IgD-negative memory B cell (primary cell): ENCODE measurements around the gene C17orf75. TPM values are rescaled to one million over a fixed set of nuclear protein-coding genes. Genes with fewer than 3 reads are reported as not detected.

Experiments
- H3K27ac Mint-ChIP-seq, 3 donors: one replicate each; pipeline ENCODE4 v1.8.0; 2020 to 2022; ENCODE audit warnings: mild to moderate bottlenecking in 3 of 3, mixed read lengths in 3 of 3, moderate library complexity in 1 of 3
- H3K27me3 Mint-ChIP-seq: one replicate; pipeline ENCODE4 v1.8.0; 2021; ENCODE audit warnings: mixed read lengths
- H3K36me3 Mint-ChIP-seq: one replicate; pipeline ENCODE4 v1.8.0; 2020; ENCODE audit warnings: mild to moderate bottlenecking, mixed read lengths
- H3K4me1 Mint-ChIP-seq, 3 donors: one replicate each; pipeline ENCODE4 v1.8.0; 2020 to 2022; ENCODE audit warnings: mixed read lengths in 3 of 3, mild to moderate bottlenecking in 1 of 3
- H3K4me3 Mint-ChIP-seq, 4 donors: one replicate each; pipeline ENCODE4 v1.8.0; 2020 to 2022; ENCODE audit warnings: mild to moderate bottlenecking in 4 of 4, mixed read lengths in 4 of 4, moderate library complexity in 3 of 4
- H3K9me3 Mint-ChIP-seq, 3 donors: one replicate each; pipeline ENCODE4 v1.8.0; 2020 to 2021; ENCODE audit warnings: mixed read lengths in 3 of 3, mild to moderate bottlenecking in 1 of 3
- polyA plus RNA-seq: library from polyadenylated mRNA; unstranded; fragments of 300-500 nt; fragmentation: Illumina TruSeq; gene quantifications from one replicate; pipeline ENCODE4 v1.2.3, GENCODE V29; 2021

Gene C17orf75
- polyA plus RNA-seq, 1 donor from 2014 or later, result 9.6 TPM

GRCh38 chr17:32302860-32303649 is 38.9 kb downstream of the C17orf75 start:
- peaks cover 2% of the 10 kb centered on the region for H3K36me3 Mint-ChIP-seq
- H3K27me3 Mint-ChIP-seq, result peaks cover 6% of the 10 kb centered on the region
- H3K9me3 Mint-ChIP-seq, result no peaks in the 10 kb centered on the region
- H3K4me1 Mint-ChIP-seq, result no peaks in the 10 kb centered on the region
- H3K4me3 Mint-ChIP-seq, result no peak overlapping the region
- H3K27ac Mint-ChIP-seq, result no peak overlapping the region

GRCh38 chr17:32302037-32302436 is 39.9 kb downstream of the C17orf75 start:
- no peaks in the 10 kb centered on the region for H3K9me3 Mint-ChIP-seq
- H3K27me3 Mint-ChIP-seq, result peaks cover 3% of the 10 kb centered on the region
- H3K4me3 Mint-ChIP-seq, result no peak overlapping the region
- H3K36me3 Mint-ChIP-seq, result peaks cover 2% of the 10 kb centered on the region
- no peaks in the 10 kb centered on the region for H3K4me1 Mint-ChIP-seq
- H3K27ac Mint-ChIP-seq, result no peak overlapping the region

- Mint-ChIP-seq H3K4me1 (no peaks in the 10 kb centered on the region), H3K4me3 (no peak overlapping the region), H3K9me3 (no peaks in the 10 kb centered on the region), H3K36me3 (peaks cover 2% of the 10 kb centered on the region), H3K27me3 (no peaks in the 10 kb centered on the region), H3K27ac (no peak overlapping the region)
These were observed 42.3 kb downstream of the C17orf75 start for GRCh38 chr17:32299580-32300164.

GRCh38 chr17:32298721-32299579 is 43.0 kb downstream of the C17orf75 start:
- no peaks in the 10 kb centered on the region for H3K9me3 Mint-ChIP-seq
- peak overlapping the region in 1 of 3 donors; percentile 43 for H3K27ac Mint-ChIP-seq
- H3K27me3 Mint-ChIP-seq, result no peaks in the 10 kb centered on the region
- H3K36me3 Mint-ChIP-seq, result peaks cover 2% of the 10 kb centered on the region
- peaks cover 0 to 2% (median 0%) of the 10 kb centered on the region in 3 donors for H3K4me1 Mint-ChIP-seq
- no peak overlapping the region for H3K4me3 Mint-ChIP-seq

- Mint-ChIP-seq H3K27ac (peak overlapping the region in 1 of 3 donors; percentile 43), H3K4me1 (peaks cover 0 to 2% (median 0%) of the 10 kb centered on the region in 3 donors), H3K36me3 (no peaks in the 10 kb centered on the region), H3K4me3 (no peak overlapping the region), H3K9me3 (no peaks in the 10 kb centered on the region), H3K27me3 (no peaks in the 10 kb centered on the region)
These were observed 43.7 kb downstream of the C17orf75 start for GRCh38 chr17:32298298-32298697.

GRCh38 chr17:32297860-32298259 is 44.1 kb downstream of the C17orf75 start:
- Mint-ChIP-seq H3K4me1 (peaks cover 0 to 6% (median 3%) of the 10 kb centered on the region in 3 donors), H3K27ac (no peak overlapping the region), H3K9me3 (no peaks in the 10 kb centered on the region), H3K4me3 (no peak overlapping the region), H3K36me3 (no peaks in the 10 kb centered on the region), H3K27me3 (no peaks in the 10 kb centered on the region)

- Mint-ChIP-seq H3K9me3 (no peaks in the 10 kb centered on the region), H3K4me1 (peaks cover 0 to 10% (median 6%) of the 10 kb centered on the region in 3 donors), H3K27me3 (no peaks in the 10 kb centered on the region), H3K36me3 (no peaks in the 10 kb centered on the region), H3K4me3 (no peak overlapping the region), H3K27ac (no peak overlapping the region)
These were observed 44.5 kb downstream of the C17orf75 start for GRCh38 chr17:32297424-32297823.

GRCh38 chr17:32292094-32292493 is 49.9 kb downstream of the C17orf75 start:
- peaks cover 0 to 15% (median 10%) of the 10 kb centered on the region in 3 donors for H3K4me1 Mint-ChIP-seq
- H3K27ac Mint-ChIP-seq, result no peak overlapping the region
- peaks cover 1% of the 10 kb centered on the region for H3K36me3 Mint-ChIP-seq
- no peaks in the 10 kb centered on the region for H3K9me3 Mint-ChIP-seq
- H3K27me3 Mint-ChIP-seq, result peaks cover 17% of the 10 kb centered on the region
- peak overlapping the region in 2 of 4 donors; percentile 14 to 65 for H3K4me3 Mint-ChIP-seq

GRCh38 chr17:32289471-32290070 is 52.4 kb downstream of the C17orf75 start:
- H3K9me3 Mint-ChIP-seq, result no peaks in the 10 kb centered on the region
- no peak overlapping the region for H3K4me3 Mint-ChIP-seq
- peaks cover 0 to 15% (median 10%) of the 10 kb centered on the region in 3 donors for H3K4me1 Mint-ChIP-seq
- peaks cover 20% of the 10 kb centered on the region for H3K27me3 Mint-ChIP-seq
- H3K36me3 Mint-ChIP-seq, result peaks cover 1% of the 10 kb centered on the region
- no peak overlapping the region for H3K27ac Mint-ChIP-seq

- H3K4me1 Mint-ChIP-seq, result peaks cover 2 to 17% (median 16%) of the 10 kb centered on the region in 3 donors
- peaks cover 28% of the 10 kb centered on the region for H3K27me3 Mint-ChIP-seq
- H3K36me3 Mint-ChIP-seq, result peaks cover 5% of the 10 kb centered on the region
- no peak overlapping the region for H3K4me3 Mint-ChIP-seq
- no peaks in the 10 kb centered on the region for H3K9me3 Mint-ChIP-seq
- H3K27ac Mint-ChIP-seq, result no peak overlapping the region
These were observed 53.4 kb downstream of the C17orf75 start for GRCh38 chr17:32288615-32289014.

GRCh38 chr17:32287804-32288511 is 54.0 kb downstream of the C17orf75 start:
- Mint-ChIP-seq H3K4me3 (no peak overlapping the region), H3K36me3 (peaks cover 5% of the 10 kb centered on the region), H3K27me3 (peaks cover 31% of the 10 kb centered on the region), H3K9me3 (no peaks in the 10 kb centered on the region), H3K27ac (no peak overlapping the region), H3K4me1 (peaks cover 4 to 16% (median 15%) of the 10 kb centered on the region in 3 donors)

- no peaks in the 10 kb centered on the region for H3K9me3 Mint-ChIP-seq
These were observed 55.5 kb downstream of the C17orf75 start for GRCh38 chr17:32286518-32286900.

GRCh38 chr17:32285746-32286517 is 56.0 kb downstream of the C17orf75 start:
- peaks cover 5% of the 10 kb centered on the region for H3K36me3 Mint-ChIP-seq
- H3K27me3 Mint-ChIP-seq, result peaks cover 36% of the 10 kb centered on the region
- H3K4me3 Mint-ChIP-seq, result no peak overlapping the region
- peaks cover 4 to 8% (median 5%) of the 10 kb centered on the region in 3 donors for H3K4me1 Mint-ChIP-seq
- no peaks in the 10 kb centered on the region for H3K9me3 Mint-ChIP-seq
- H3K27ac Mint-ChIP-seq, result no peak overlapping the region

More at GRCh38 chr17:32286518-32286900, 55.5 kb downstream of the C17orf75 start:
- Mint-ChIP-seq H3K27me3 (peaks cover 39% of the 10 kb centered on the region), H3K4me3 (no peak overlapping the region), H3K27ac (no peak overlapping the region), H3K36me3 (peaks cover 5% of the 10 kb centered on the region), H3K4me1 (peaks cover 4 to 8% (median 5%) of the 10 kb centered on the region in 3 donors)
